ENCODE measurements around the gene JAML. TPM values are rescaled to one million over a fixed set of nuclear protein-coding genes. Genes with fewer than 3 reads are reported as not detected.

JAML gene
- not detected in 2 replicates for total RNA-seq

GRCh38 chr11:118224511-118225188, at the start of gene JAML:
JAML (minus strand) TSS chr11:118225011; CDS start chr11:118214866, 10,145 bp downstream.

GRCh38 chr11:118263695-118264568, 39.1 kb upstream of the JAML start, which contains the start of gene MPZL2:
MPZL2 (minus strand) TSS chr11:118264297; CDS start chr11:118264153, 144 bp downstream.

GRCh38 chr11:118251858-118252652, 27.2 kb upstream of the JAML start, which contains the start of gene MPZL3:
MPZL3 (minus strand) TSS chr11:118252365; CDS start chr11:118252294, 71 bp downstream.

GRCh38 chr11:118175993-118176777, 48.6 kb downstream of the JAML start, which contains the start of gene SCN2B:
SCN2B (minus strand) TSS chr11:118176639; CDS start chr11:118176431, 208 bp downstream.

GRCh38 chr11:118152552-118153471, 72.0 kb downstream of the JAML start, which contains the start of gene SCN4B:
SCN4B (minus strand) TSS chr11:118152823; CDS start chr11:118152673, 150 bp downstream.

Other genes with a start within 250 kb of the JAML start
- gene IL10RA, start 238.6 kb downstream of the JAML start, total RNA-seq: not detected in 2 replicates
- not detected in 2 replicates for gene TMPRSS4, start 147.9 kb downstream of the JAML start, total RNA-seq
- gene SMIM35, start 138.0 kb downstream of the JAML start, total RNA-seq: not detected in 2 replicates
- under 0.01 and 0.14 TPM in 2 replicates for gene SCN4B, start 72.2 kb downstream of the JAML start, total RNA-seq
- under 0.01 TPM in 1 of 2 replicates, not detected in the other for gene SCN2B, start 48.4 kb downstream of the JAML start, total RNA-seq
- 0.28 TPM in 2 replicates for gene MPZL3, start 27.4 kb upstream of the JAML start, total RNA-seq
- gene MPZL2, start 39.3 kb upstream of the JAML start, total RNA-seq: under 0.01 TPM in 1 of 2 replicates, not detected in the other
- gene CD3E, start 79.7 kb upstream of the JAML start, total RNA-seq: not detected in 2 replicates
- gene CD3D, start 117.7 kb upstream of the JAML start, total RNA-seq: not detected in 2 replicates
- gene CD3G, start 119.3 kb upstream of the JAML start, total RNA-seq: not detected in 2 replicates
- 32.7 and 36.8 TPM in 2 replicates for gene UBE4A, start 134.6 kb upstream of the JAML start, total RNA-seq
- gene ATP5MG, start 176.6 kb upstream of the JAML start, total RNA-seq: 107 and 120 TPM in 2 replicates
- gene KMT2A, start 211.5 kb upstream of the JAML start, total RNA-seq: 12.8 and 14.1 TPM in 2 replicates

All from smooth muscle cell of bladder (primary cell).